ENCODE data around the gene TCIRG1.

The TCIRG1 gene

GRCh38 chr11:68036141-68036716 lies 2.6 kb upstream of the TCIRG1 start:
- no peak for DNase-seq (ENCODE audit: low read depth in 1 of 2, low spot score in 1 of 2)

- DNase-seq (ENCODE audit: low read depth in 1 of 2, low spot score in 1 of 2): no peak
These were observed 2.0 kb upstream of the TCIRG1 start for GRCh38 chr11:68036717-68037239.

GRCh38 chr11:68037411-68038225 lies 1.2 kb upstream of the TCIRG1 start:
- no peak for DNase-seq (ENCODE audit: low read depth in 1 of 2, low spot score in 1 of 2)

- DNase-seq (ENCODE audit: low read depth in 1 of 2, low spot score in 1 of 2): no peak
These were observed 553 bp upstream of the TCIRG1 start for GRCh38 chr11:68038226-68038717.

- DNase-seq (ENCODE audit: low read depth in 1 of 2, low spot score in 1 of 2): no peak
These were observed 781 bp downstream of the TCIRG1 start for GRCh38 chr11:68039526-68040086.

- DNase-seq (ENCODE audit: low read depth in 1 of 2, low spot score in 1 of 2): no peak
These were observed 1.5 kb downstream of the TCIRG1 start for GRCh38 chr11:68040101-68040956.

GRCh38 chr11:68040957-68041591 lies 2.2 kb downstream of the TCIRG1 start:
- DNase-seq (ENCODE audit: low read depth in 1 of 2, low spot score in 1 of 2): no peak

GRCh38 chr11:68041617-68042218 lies 2.9 kb downstream of the TCIRG1 start:
- no peak for DNase-seq (ENCODE audit: low read depth in 1 of 2, low spot score in 1 of 2)

- DNase-seq (ENCODE audit: low read depth in 1 of 2, low spot score in 1 of 2): no peak
These were observed 3.6 kb downstream of the TCIRG1 start for GRCh38 chr11:68042219-68043028.

GRCh38 chr11:68043029-68043348 lies 4.2 kb downstream of the TCIRG1 start:
- no peak for DNase-seq (ENCODE audit: low read depth in 1 of 2, low spot score in 1 of 2)

GRCh38 chr11:68043349-68044144 lies 4.7 kb downstream of the TCIRG1 start:
- DNase-seq (ENCODE audit: low read depth in 1 of 2, low spot score in 1 of 2): no peak

- DNase-seq (ENCODE audit: low read depth in 1 of 2, low spot score in 1 of 2): no peak
These were observed 5.5 kb downstream of the TCIRG1 start for GRCh38 chr11:68044145-68044813.

GRCh38 chr11:68044898-68045351 lies 6.1 kb downstream of the TCIRG1 start:
- no peak for DNase-seq (ENCODE audit: low read depth in 1 of 2, low spot score in 1 of 2)

GRCh38 chr11:68047437-68048290 lies 8.8 kb downstream of the TCIRG1 start:
- no peak for DNase-seq (ENCODE audit: low read depth in 1 of 2, low spot score in 1 of 2)

GRCh38 chr11:68048681-68049508 lies 10.1 kb downstream of the TCIRG1 start:
- no peak for DNase-seq (ENCODE audit: low read depth in 1 of 2, low spot score in 1 of 2)

Measured in activated CD4-positive, alpha-beta T cell treated with anti-CD3 and anti-CD28 coated beads, Interleukin-2, amount 50 U/mL, for 24 hours (primary cell).